ENCODE results near the gene GOLT1A.

GOLT1A gene

GRCh38 chr1:204190212-204191211, 23.3 kb downstream of the GOLT1A start:
- no peak for DNase-seq

DNA sequence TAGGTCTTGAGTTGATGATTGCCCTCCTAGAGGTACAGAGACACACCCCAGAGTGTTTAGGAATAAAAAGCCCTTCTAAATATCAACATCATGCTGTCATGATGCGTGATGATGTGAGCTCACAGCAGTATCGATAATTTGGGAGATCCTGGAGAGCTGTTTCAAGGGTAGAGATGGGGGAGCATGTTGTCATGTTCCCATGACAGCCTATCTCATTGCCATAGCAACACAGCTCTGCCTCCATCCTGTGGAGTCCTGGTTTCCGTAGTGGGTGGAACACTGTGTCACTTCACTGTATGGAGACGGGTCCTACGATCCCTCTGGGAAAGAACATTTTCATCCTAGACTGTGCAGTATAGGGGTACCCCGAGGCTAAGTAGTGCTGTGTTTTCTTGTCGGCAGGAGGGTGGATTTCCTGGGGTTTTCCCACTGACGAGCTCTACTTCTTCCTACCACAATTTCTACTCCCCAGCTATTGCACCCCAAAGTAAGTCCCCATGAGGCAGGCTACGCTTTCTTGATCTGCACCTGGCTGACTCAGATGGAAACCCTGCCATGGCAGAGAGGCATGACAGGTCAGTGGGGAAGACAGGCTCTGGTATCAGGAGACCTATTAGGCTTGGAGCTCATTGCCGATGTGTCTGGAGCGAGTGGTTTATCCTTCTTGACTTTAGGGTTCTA, 24.7 kb downstream of the GOLT1A start:
- no peak for DNase-seq

GRCh38 chr1:204186597-204186996, 27.2 kb downstream of the GOLT1A start:
- DNase-seq: no peak

DNA sequence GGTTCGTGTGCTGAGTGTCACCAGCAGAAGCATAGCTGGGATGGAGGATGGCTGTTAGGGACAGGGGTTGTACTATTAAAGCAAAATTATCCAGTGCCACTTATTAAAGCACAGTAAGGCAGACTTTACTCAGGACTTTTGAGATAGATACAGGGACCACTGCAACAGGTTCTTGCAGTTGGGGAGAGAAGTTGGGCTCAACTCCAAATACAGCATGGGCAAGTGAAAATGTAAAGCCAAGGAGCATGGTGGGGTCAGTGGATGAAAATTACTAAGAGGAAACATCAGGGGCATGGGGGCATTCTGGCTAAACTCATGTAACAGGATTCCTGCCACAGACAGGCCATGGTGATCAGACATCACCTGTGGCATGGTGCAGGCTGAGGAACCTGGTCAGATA, 32.7 kb downstream of the GOLT1A start:
- no peak for DNase-seq

DNA sequence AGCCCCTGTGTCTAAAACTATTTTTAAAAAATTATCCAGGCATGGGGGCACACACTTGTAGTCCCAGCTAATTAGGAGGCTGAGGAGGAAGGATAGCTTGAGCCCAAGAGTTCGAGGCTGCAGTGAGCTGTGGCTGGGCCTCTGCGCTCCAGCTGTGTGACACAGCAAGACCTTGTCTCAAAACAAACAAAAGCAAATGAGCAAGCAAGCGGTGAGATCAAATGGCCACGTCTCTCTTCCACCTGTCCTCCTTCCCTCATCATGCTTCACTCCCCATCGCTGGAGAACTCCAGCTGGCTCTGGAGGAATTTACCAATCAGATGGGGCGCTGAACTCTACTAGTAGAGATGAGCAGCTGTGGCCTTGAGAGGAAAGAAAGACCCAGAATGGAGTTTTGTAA, 33.7 kb downstream of the GOLT1A start:
- DNase-seq: no peak

GRCh38 chr1:204178487-204179281, 35.1 kb downstream of the GOLT1A start:
- no peak for DNase-seq

DNA sequence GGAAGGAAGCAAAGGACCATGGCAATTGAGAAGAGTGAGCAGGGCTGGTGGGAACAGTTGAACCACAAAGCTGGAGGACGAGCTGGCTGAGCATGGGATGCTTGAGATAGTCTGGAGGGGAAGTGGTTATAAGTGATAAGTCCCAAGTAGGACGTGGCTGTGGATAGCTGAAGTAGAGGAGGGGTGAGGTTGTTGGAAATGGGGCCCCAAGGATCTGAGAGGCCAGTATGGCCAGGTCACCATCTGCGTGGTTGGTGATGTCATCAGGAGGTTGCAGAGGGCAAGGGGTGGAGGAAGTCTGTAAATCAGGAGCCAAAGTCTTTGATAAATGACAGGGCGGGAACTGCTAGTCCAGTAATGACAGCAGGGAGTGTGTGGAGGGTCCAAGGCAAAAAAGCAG, 36.7 kb downstream of the GOLT1A start:
- no peak for DNase-seq

DNA sequence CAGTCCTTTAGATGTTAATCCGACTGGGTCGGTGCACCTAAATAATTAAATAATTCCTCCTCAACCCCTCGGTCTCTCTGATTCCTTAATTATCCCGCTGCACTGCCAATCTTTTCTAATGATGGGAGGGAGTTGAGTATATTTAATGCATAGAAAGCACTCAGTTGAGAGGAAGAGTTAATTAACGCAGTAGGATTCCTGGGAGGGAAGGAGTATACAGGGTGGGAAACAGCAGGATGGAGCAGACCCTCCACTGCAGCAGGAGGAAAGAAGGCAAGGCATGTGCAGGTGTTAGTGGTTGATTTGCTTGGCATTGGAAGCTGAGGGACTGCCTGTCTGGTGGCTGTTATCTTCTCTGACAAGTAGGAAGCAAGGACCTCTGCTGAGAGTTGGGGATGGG, 37.7 kb downstream of the GOLT1A start:
- DNase-seq: no peak

DNA sequence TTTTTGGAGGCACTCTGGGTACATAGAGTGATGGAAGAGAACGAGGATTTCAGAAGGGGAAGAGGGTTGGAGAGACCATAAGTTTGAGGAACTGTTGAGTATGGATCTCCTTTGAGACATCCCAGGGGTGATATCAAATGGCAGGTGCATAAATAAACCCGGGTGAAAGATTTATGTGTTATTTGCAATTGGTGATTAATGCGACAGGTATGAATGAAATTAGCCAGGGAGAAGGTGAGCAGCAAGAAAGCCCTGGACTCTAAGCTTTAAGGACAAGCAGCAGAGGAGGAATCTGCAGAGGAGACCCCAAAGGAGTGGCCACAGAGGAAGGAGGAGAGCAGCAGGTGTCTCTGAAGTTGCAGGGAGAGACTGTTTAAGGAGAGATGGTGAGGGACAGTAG, 38.8 kb downstream of the GOLT1A start:
- DNase-seq: no peak

DNA sequence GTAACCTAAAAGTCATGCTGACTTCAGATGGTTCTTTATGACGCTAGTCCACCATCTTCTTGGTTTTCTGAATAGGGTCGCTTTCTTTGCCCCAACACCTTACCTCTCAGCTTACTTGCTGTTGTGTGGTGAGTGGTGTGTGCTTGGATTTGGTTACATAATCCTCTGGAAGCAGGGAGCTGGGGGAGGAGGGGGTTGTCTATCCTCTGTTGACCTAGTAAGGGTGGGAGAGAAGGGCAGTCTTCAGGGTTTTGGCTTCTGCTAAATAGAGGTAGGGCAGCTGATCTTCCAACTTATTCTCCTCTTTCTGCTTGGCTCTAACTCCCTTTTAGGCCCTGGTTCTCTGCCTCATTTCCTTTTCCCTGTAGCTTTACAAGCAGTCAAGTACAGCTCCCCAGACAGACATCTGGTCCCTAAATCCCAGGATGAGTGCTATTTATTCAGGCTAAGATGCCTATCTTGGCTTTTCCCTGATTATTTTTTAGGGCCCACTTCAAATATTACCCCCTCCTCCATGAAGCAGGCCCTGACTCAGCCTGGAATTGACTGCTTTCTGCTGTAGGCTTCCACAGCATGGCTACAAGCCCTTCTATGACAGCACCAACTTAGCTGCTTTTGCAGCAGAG, 41.3 kb downstream of the GOLT1A start:
- no peak for DNase-seq

DNA sequence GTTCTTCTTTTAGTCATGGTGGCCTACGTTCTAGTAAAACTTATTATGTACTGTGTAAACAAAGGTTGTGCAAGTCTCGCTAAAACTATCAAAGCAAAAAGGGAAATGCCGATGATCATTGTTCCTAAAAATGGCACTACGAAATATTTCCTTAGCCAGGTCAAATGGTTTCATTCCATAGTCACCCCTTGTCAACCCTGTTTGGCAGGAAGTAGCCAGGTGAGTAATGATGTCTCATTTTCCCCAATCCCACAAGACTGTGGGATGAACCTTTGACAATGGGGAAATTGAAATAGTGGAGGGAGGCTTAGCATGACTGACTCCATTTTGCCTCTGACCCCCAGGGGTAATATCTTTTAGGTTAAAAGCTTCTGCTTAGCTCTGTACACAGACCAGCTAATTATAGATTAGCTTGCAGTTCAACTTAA, 42.0 kb downstream of the GOLT1A start:
- no peak for DNase-seq

DNA sequence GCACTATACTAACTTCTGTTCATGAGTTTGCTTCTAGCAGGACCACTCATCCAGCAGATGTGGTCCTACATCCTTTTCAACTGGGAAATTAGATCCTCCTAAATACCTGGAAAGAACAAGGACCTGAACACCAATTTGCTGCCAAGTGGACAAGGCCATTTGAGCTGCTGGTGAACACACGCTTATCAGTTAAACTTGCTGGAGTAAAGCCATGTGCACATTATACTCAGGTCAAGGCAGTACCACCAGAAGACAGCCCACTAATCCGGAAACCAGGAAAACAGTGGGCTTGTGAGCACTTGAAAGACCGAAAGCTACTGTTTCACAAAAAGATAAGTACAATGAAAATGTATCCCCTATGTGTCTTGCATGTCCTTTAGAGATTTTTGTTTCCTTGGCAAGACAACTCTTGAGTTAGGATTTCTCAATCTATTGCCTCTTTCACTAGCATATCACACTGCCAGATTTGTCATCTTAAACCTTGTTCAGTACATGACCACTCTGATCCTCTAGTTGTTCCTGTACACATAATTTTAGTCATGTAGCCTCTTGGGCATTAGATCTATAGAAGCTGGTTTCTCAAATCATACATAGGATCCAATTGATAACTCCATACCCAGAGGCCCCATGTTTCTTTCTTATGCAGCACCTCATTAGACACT, 43.2 kb downstream of the GOLT1A start:
- no peak for DNase-seq

GRCh38 chr1:204169858-204170257, 43.9 kb downstream of the GOLT1A start:
- no peak for DNase-seq

- DNase-seq: no peak
Observed at GRCh38 chr1:204167730-204168129, 46.1 kb downstream of the GOLT1A start.

GRCh38 chr1:204166219-204166618, 47.6 kb downstream of the GOLT1A start, which contains the start of gene REN:
Gene REN (minus strand): TSS chr1:204166337. CDS start chr1:204166293, 44 bp downstream.
- no peak for DNase-seq

- peak; percentile 55 to 76 (median 71) for DNase-seq
Observed at GRCh38 chr1:204162494-204163074, 51.2 kb downstream of the GOLT1A start.

- no peak for DNase-seq
Observed at GRCh38 chr1:204161609-204162493, 51.9 kb downstream of the GOLT1A start.

- DNase-seq: no peak
Observed at GRCh38 chr1:204157962-204158361, 55.8 kb downstream of the GOLT1A start.

DNA sequence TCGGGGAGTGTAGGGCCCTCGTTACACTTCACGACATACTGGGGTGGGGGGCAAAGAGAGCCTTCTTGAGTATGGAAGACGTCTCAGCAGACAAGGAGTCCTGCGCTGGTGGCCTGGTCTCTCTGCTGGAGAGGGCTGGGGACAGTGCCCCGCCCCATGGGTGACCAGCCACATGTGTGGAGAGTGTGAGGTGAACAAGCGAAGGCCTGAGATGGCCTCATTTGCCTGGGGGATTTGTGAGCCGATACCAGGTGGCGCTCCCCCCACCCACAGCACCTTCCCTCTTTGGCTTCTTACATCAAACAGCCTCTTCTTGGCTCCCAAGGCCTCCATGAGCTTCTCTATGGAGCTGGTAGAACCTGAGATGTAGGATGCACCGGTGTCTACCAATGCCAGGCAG, 57.9 kb downstream of the GOLT1A start:
- DNase-seq: no peak

- no peak for DNase-seq
Observed at GRCh38 chr1:204154568-204155255, 59.1 kb downstream of the GOLT1A start.
